Kidney epithelial cell (primary cell): Measurements from ENCODE around the gene ABCF2. TPM values are rescaled to one million over a fixed set of nuclear protein-coding genes. Genes with fewer than 3 reads are reported as not detected.

Experiments
- DNase-seq: peaks from one replicate; pipeline ENCODE4 v3.0.0-alpha.2; 2010; ENCODE audit warnings: low read depth
- H3K27me3 ChIP-seq: 2 replicates; pipeline ENCODE4 v1.6.0; 2011; ENCODE audit warnings: low read length; ENCODE audit not compliant: control insufficient read depth, insufficient read depth
- H3K36me3 ChIP-seq: 2 replicates; pipeline ENCODE4 v1.5.1; 2011; ENCODE audit warnings: low read length; ENCODE audit not compliant: control insufficient read depth, insufficient read depth
- H3K4me3 ChIP-seq: 2 replicates; pipeline ENCODE4 v1.5.1; 2011; ENCODE audit warnings: low read depth, mild to moderate bottlenecking, control low read depth, low read length
- CTCF ChIP-seq: IDR thresholded peaks from 2 replicates; pipeline ENCODE4 v1.5.1; 2011; ENCODE audit warnings: mild to moderate bottlenecking, moderate library complexity, low read length, control low read depth, inconsistent platforms; ENCODE audit not compliant: insufficient read depth, poor library complexity, severe bottlenecking
- total RNA-seq: library from RNA; depleted of rRNA; stranded (reverse); fragments of >200 nt; gene quantifications from 2 replicates; pipeline ENCODE4 v1.2.3, GENCODE V29; 2015

Gene ABCF2
- total RNA-seq, 1 donor from 2014 or later = 75.4 TPM

DNA sequence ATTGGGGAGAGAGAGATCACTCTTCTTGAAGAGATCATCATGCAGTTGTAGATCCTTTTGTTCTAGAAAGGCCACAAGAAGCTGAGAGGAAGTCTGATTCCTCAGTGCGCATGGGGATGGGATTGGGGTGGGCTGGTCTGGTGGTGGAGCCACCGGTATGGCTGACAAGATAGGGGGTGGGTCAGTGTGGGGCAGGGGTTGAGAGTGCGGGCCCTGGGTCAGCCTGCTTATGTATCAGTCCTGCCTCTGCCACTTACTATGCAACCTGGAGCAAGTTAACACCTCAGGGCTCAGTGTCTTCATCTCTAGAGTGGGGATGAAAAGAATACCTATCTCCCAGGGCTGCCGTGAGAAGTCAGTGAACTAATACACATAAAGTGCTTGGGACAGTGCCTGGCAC is 13.5 kb upstream of the ABCF2 start:
- DNase-seq = no peak
- no peak for TF ChIP-seq CTCF
- Histone ChIP-seq H3K4me3 (no peak overlapping the region), H3K36me3 (peaks cover 1% of the 10 kb centered on the region), H3K27me3 (peaks cover 5% of the 10 kb centered on the region)

DNA sequence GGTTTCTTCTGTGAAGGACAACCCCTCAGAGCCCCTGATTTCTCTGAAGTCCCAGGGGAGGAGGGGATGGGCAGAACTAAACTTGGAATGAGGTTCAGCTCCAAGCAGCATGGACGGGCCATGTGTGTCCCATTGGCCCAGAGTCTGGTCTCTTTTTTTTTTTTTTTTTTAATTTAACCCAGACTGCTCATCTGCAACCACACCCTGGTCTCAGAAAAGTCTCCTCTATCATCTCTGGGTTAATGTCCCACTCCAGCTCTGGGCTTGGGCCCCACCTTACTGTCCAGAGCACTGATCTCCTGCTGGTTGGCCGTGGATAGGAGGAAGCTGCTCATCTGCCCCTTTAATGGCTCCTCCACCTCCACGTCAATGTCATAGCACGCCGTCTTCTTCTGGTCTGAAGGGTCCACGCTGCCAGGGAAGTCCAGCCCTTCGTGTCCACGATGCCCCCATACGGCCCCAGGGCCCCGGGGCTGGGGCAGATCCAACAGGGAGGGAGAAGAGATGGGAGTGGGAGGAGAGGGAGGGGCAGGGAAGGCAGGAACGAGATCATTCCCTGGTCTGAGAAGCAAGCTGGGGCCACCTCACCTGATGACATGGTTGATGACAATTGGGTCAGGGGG is 12.9 kb upstream of the ABCF2 start:
- peaks cover 2% of the 10 kb centered on the region for H3K27me3 ChIP-seq
- no peak overlapping the region for H3K4me3 ChIP-seq
- TF ChIP-seq CTCF = no peak
- peaks cover 2% of the 10 kb centered on the region for H3K36me3 ChIP-seq
- no peak for DNase-seq

DNA sequence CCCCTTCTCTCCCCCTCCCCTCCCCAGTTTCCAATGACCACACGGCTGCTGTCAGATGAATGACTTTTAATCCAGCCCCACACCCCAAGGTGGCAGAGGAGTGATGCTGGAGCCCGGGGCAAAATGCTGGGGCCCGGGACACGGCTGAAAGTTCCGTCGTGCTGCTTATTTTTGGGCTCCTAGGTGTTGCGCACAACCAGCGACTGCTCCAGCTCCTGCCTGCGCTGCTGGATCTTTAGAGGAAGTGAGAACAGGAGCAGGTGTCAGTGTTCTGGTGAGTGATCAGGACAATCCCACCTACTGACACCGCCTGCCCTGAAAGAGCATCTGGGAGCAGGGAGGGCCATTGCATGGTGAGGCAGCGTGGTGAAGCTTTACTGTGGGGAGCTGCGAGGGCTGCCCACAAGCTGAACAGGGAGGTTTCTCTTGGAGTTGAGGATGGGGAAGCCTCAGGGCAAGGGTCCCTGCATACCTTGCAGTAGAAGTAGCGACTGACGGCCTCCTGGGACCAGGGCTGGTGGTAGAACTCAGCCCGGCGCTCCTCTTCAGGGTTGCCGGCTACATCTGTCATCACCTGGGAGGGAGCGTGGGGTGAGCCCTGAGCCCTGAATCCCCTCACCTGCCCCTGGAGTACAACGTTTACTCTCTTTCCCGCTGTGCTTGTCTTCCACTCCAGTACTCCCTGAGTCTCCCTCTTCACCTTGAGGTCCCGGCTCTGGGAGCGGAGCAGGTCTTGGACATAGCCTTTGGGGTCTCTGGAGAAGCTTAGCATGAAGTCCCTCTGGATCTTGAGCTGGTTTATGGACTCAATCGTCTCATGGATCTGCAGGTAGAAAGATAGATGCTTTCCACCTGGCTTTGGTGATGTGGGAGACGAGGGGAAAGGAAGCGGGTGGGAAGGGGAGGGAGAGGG is 12.2 kb upstream of the ABCF2 start:
- H3K36me3 ChIP-seq = peaks cover 2% of the 10 kb centered on the region
- TF ChIP-seq CTCF = no peak
- H3K27me3 ChIP-seq = no peaks in the 10 kb centered on the region
- no peak overlapping the region for H3K4me3 ChIP-seq
- DNase-seq = no peak

DNA sequence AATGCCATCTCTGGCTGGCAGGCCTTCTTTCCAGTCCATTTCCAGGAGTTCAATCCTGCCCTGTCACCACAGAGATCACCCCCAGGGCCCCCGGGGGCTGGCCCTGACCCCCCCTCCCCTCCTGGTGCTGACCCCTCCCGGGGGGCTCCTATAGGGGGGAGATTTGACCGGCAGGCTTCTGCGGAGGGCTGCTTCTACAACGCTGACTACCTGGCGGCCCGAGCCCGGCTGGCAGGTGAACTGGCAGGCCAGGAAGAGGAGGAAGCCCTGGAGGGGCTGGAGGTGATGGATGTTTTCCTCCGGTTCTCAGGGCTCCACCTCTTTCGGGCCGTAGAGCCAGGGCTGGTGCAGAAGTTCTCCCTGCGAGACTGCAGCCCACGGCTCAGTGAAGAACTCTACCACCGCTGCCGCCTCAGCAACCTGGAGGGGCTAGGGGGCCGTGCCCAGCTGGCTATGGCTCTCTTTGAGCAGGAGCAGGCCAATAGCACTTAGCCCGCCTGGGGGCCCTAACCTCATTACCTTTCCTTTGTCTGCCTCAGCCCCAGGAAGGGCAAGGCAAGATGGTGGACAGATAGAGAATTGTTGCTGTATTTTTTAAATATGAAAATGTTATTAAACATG is 11.3 kb upstream of the ABCF2 start:
- H3K4me3 ChIP-seq = no peak overlapping the region

More for the DNA sequence above, 11.3 kb upstream of the ABCF2 start:
- Histone ChIP-seq H3K36me3 (peaks cover 2% of the 10 kb centered on the region), H3K27me3 (no peaks in the 10 kb centered on the region)
- TF ChIP-seq CTCF = no peak
- no peak for DNase-seq
